GM18526 (cell line): ENCODE data around the gene APOBEC3C.
A peak's percentile ranks its signal among the peaks of the same experiment; 100 is the strongest.

Experiments
- POLR2A ChIP-seq: IDR thresholded peaks from 3 replicates; pipeline ENCODE4 v1.6.1; 2011; ENCODE audit not compliant: insufficient read length; ENCODE audit errors: extremely low read depth

Gene APOBEC3C

DNA sequence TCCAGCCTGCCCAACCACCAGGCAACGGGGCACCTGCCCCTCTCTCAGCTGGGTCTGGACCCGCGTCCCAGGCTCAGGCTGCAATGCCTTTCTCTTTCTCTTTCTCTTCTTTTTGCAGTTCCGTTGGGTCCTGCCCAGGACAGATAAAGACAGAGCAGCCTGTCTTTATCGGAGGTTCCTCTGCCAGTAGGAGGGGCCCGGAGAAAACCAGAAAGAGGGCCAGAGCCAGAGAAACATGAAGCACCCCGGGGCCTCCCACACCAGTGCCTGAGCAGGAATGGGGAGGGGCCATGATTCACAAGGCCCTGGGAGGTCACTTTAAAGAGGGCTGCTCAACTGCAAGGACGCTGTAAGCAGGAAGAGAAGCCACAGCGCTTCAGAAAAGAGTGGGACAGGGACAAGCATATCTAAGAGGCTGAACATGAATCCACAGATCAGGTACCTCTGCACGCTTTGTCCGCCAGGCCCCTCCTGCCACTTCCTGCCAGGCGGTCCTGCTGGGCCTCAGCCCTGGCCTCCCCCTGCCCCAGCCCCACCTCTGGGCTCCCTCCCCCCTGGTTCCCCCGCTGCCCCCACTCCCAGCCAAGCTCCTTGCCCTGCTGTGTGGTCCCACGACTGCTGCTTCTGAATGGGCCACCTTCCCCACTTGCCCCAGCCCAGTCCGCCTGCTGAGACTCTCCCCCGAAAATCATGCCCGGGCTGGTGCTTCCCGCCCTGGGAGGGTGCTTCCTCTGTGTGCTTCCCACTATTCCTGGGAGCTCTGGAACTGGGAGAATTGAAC, at the start of gene APOBEC3C:
TSS of gene APOBEC3C (plus strand) at position 316 of the 781 bp plus-strand sequence. CDS start at position 422, 106 bp downstream.
- TF ChIP-seq POLR2A: peak; percentile 70

DNA sequence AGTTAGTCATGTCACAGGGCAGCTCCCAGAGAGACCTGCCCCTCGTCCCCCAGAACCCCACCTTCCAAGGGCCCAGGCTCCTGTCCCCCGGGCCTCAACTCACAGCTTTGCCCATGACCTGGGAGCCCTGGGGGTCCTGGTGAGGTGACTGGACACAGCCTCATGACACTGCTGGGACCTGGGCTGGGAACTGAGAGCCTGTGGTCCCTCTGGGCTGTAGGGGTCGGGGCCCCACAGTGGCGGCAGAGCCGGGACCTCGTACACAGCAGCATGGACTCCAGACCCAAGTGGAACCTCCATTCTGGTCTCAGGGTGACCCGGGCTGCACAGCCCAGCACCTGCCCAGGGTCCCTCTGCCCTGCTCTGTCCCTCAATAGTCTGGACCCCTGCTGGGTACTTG, 49.8 kb upstream of the APOBEC3C start:
- no peak for TF ChIP-seq POLR2A

GRCh38 chr22:38964989-38965388, 49.1 kb upstream of the APOBEC3C start:
- no peak for TF ChIP-seq POLR2A

DNA sequence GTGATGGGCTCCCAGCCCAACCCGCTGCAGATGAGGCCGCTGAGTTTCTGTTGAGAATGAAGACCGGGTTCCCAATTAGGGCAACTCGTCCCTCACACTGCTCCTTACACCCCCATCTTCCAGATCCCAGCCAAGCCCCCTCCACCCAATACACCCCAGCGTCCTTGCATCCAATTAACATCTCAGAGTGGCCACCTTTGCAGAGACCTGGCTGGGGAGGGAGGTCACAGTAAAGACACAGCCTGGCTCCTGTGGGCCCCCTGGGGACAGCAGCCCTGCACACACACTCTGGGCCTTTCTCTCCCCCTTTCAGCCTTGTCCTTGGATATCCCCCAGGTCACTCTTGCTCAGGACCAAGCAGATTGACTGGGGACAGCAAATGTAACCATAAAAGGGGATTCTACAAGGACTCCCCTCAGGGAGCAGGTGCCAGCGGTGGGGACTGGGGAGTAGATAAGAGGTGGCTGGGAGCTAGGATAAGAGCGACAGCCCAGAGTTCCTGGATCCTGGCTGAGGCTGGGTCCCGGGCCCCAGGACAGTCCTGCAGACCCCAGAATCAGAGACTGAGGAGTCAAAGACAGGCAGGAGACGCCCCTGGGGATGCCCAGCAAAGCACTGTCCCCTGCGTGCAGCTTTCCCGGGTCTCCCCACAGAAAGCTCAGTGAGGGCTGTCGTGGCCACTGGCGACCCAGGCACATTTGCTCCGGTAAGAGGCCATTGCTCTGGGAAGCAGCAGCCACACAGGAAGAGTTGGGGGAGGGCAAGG, 48.3 kb upstream of the APOBEC3C start:
- no peak for TF ChIP-seq POLR2A

- no peak for TF ChIP-seq POLR2A
Observed at GRCh38 chr22:38966380-38966702, 47.7 kb upstream of the APOBEC3C start.

DNA sequence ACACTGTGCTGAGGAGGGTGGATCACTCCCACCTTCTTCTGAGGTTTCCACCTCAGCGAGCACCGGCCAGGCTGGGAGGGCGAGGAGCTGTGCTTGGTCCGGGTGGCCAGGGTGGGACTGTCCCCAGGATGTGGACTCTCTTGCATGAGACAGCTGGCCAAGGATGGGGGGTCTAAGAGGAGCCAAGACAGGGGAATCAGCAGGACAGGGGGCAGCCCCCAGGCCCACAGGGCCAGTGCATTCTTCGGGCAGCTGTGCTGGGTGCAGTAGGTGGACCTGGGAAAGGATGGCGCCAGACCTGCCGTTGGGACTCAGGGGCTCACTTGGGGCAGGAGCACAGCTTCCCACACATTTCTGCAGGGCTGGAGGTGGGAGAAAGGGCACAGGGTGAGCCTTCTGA, 47.1 kb upstream of the APOBEC3C start:
- TF ChIP-seq POLR2A: no peak

- no peak for TF ChIP-seq POLR2A
Observed at GRCh38 chr22:38967451-38968450, 46.3 kb upstream of the APOBEC3C start.

DNA sequence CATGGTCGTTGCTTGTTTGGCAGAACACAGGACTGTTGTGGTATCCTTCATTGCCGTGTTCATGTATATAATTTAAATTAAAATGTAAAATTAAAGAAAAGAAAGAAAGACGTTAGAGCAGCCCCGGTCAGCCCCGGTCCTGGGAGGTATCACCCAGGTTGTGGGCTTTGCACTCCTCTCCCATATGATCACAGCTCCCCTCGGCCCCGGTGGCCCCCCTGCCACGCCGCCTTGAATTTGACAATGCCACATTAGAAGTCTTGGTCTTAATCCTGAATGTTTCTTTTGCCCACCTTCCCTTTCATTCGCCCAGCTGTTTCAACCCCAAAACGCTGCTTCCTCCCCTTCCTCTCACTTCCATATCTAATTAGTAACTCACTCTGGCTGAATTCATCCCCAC, 45.3 kb upstream of the APOBEC3C start:
- TF ChIP-seq POLR2A: no peak

GRCh38 chr22:38970551-38970950, 43.5 kb upstream of the APOBEC3C start:
- TF ChIP-seq POLR2A: no peak

DNA sequence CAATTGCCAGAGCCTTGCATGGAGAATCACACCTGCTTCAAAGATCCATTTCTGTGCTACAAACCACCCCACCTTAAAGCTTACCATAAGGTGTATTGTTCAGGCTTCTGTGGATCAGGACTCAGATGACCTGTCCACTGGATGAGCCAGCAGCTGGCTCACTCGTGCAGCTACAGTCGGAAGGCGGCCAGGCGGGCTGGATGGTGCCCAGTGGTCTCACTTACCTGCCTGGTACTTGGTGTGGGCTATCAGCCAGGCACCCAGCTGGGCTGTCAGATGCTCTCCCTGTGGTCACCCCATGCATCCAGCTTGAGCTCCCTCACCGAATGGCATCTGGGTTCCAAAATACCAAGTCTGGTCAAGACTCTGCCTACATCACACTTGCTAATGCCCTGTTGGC, 42.9 kb upstream of the APOBEC3C start:
- TF ChIP-seq POLR2A: no peak

GRCh38 chr22:38971791-38972190, 42.3 kb upstream of the APOBEC3C start:
- TF ChIP-seq POLR2A: no peak

- no peak for TF ChIP-seq POLR2A
Observed at GRCh38 chr22:38972558-38972957, 41.5 kb upstream of the APOBEC3C start.

DNA sequence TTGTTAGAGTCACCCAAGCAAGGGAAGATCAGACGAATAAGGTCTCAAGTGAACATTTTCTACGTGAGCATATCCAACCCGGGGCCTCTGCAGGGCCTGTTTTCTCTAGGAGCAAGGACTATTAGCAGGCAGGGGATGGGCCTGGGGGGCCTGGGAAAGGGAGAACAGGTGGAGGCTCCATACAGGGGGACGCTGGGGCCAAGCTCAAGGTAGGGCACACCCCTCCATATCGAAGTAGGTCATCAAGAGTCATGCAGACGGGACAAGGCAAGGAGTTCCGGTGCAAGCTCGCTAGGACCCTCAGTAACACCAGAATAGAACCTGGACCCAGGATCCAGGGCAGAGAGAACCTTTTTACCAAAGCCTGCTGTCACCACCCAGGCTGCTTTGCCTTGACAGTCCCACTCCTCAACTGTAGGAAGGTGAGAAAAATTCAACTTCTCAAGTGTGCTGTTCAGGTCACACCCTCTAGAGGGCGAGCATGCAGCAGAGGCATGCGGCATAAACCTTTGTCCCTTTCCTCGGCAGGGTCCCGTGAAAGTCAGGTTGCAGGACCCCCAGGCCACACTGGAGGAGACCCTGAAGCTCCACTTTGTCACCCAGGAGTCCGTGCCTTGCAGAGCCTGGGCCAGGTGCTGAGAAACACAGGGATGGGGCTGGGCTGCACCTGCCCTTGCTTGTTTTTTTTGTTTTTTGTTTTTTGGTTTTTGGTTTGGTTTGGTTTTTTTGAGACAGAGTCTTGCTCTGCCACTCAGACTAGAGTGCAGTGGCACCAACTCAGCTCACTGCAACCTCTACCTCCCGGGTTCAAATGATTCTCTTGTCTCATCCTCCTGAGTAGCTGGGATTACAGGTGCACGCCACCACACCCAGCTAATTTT, 40.5 kb upstream of the APOBEC3C start:
- TF ChIP-seq POLR2A: no peak

DNA sequence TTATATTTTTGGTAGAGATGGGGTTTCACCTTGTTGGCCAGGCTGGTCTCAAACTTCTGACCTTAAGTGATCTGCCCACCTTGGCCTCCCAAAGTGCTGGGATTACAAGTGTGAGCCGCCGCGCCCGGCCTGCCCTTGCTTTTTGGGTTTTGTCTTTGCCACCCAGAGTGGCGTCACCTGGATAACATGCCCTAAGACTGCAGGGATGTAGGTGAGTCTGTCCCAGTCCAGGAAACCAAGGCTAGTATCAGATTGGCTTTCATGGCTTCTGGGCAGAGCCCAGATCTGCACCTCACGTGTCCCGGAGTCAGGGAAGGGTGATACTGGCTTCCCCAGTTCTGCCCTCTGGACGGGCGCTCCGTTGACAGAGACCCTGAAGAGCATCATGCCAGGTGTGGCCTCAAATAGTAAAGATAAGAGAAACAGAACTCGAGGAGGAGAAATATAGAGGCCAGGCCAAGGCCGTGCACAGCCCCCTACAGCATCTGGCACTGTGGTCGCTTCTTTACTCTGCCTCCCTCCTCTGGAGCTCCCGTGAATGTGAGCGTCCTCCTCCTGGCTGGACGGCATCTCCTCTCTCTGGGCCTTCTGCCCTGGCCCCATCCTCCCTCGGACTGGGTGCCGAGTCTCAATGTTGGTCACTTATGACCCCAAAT, 39.8 kb upstream of the APOBEC3C start:
- no peak for TF ChIP-seq POLR2A
